ENCODE measurements around the gene YPEL2.

Gene YPEL2

DNA sequence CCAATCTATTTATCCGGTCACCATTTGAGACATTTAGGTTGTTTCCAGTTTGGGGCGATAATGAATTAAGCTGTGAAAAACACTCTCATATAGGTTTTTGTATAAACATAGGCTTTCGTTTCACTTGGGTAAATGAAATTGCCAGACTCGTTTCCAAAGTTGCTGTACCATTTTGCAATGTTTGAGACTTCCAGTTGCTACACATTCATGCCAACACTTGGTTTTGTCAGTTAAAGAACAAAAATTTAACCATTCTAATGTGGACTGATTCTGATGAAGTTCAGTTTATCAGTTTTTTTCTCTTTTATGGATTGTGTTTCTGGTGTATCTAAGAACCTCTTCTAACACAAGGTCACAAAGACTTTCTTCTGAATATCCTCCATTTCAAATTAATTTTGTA, 52.4 kb downstream of the YPEL2 start:
- H3K4me1 Mint-ChIP-seq = peaks cover 58% of the 10 kb centered on the region
- H3K9me3 Mint-ChIP-seq = no peaks in the 10 kb centered on the region
- H3K27ac Mint-ChIP-seq = no peak overlapping the region
- no peaks in the 10 kb centered on the region for H3K27me3 Mint-ChIP-seq (ENCODE audit: low read depth, poor library complexity)
- TF ChIP-seq, protein P1, sequence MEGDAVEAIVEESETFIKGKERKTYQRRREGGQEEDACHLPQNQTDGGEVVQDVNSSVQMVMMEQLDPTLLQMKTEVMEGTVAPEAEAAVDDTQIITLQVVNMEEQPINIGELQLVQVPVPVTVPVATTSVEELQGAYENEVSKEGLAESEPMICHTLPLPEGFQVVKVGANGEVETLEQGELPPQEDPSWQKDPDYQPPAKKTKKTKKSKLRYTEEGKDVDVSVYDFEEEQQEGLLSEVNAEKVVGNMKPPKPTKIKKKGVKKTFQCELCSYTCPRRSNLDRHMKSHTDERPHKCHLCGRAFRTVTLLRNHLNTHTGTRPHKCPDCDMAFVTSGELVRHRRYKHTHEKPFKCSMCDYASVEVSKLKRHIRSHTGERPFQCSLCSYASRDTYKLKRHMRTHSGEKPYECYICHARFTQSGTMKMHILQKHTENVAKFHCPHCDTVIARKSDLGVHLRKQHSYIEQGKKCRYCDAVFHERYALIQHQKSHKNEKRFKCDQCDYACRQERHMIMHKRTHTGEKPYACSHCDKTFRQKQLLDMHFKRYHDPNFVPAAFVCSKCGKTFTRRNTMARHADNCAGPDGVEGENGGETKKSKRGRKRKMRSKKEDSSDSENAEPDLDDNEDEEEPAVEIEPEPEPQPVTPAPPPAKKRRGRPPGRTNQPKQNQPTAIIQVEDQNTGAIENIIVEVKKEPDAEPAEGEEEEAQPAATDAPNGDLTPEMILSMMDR (IDR thresholded peaks at IDR 0.05) = no peak
- no peak for DNase-seq
- peaks cover 43% of the 10 kb centered on the region for H3K36me3 Mint-ChIP-seq (ENCODE audit: low read depth)
- no peak overlapping the region for H3K4me3 Mint-ChIP-seq

DNA sequence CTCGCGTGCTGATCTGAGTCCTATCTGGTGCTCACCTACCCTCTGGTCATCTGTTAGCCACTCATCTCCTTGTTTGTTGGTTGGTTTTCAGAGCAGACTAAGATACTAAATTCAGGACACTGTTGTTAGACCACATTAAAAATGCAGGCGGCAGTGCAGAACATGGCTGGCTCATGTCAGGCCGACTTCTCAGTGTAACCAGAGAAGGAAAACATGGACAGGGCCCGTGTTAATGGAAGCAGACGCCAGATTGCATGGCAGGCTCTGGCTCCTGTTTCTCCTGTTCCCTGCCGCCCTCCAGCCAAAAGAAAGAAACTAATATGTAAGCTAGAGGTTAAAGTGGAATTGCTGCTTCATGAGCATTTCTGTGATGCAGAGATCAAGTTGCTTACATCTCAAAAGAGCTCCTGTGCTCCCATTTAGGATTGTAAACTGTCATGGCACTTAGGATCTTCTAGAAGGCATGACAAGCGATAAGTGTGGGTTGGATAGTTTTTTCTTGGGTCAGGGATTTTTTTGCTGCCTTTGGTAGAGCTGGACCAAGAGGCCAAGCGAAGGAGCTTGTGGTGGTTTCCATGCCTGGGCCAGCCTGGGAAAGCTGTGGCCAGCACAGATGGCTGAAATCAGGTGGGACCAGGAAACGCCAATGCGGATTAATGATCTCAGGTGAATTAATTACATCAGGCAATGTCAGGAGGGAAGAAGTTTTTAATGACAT, 56.1 kb downstream of the YPEL2 start:
- DNase-seq = no peak

DNA sequence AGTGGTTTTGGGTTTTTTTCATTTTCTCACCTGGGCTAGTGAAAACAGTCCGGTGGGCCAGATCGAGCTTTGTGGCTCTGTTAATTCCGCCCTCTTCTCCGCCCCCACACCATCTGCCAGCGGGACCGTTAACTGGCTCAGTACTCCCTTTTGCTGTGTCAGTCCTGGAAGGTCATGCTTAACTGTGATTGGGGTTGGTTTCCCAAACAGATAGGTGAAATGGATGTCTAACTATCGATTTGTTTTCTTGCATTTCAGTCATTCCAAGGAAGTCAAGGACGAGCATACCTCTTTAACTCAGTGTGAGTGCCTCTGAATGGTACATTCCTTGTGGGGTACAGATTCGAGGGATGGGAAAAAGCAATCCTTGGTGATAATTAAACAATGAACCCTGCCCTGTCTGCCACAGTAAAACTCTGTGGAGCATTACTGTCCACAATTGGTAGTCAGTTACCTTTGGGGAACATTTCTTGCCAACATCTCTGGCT, 56.7 kb downstream of the YPEL2 start:
- peak overlapping the region; percentile 99 for H3K27ac Mint-ChIP-seq
- H3K36me3 Mint-ChIP-seq (ENCODE audit: low read depth) = peaks cover 63% of the 10 kb centered on the region
- peaks cover 3% of the 10 kb centered on the region for H3K9me3 Mint-ChIP-seq
- H3K4me3 Mint-ChIP-seq = peak overlapping the region; percentile 52
- no peaks in the 10 kb centered on the region for H3K27me3 Mint-ChIP-seq (ENCODE audit: low read depth, poor library complexity)
- no peak for DNase-seq
- TF ChIP-seq, protein P1 (IDR thresholded peaks at IDR 0.05) = no peak
- H3K4me1 Mint-ChIP-seq = peaks cover 51% of the 10 kb centered on the region

More for the DNA sequence above, 56.1 kb downstream of the YPEL2 start:
- H3K36me3 Mint-ChIP-seq (ENCODE audit: low read depth) = peaks cover 58% of the 10 kb centered on the region
- peaks cover 51% of the 10 kb centered on the region for H3K4me1 Mint-ChIP-seq
- TF ChIP-seq, protein P1 (IDR thresholded peaks at IDR 0.05) = no peak
- H3K4me3 Mint-ChIP-seq = peak overlapping the region; percentile 53
- H3K27me3 Mint-ChIP-seq (ENCODE audit: low read depth, poor library complexity) = no peaks in the 10 kb centered on the region
- H3K9me3 Mint-ChIP-seq = no peaks in the 10 kb centered on the region
- H3K27ac Mint-ChIP-seq = peak overlapping the region; percentile 99

DNA sequence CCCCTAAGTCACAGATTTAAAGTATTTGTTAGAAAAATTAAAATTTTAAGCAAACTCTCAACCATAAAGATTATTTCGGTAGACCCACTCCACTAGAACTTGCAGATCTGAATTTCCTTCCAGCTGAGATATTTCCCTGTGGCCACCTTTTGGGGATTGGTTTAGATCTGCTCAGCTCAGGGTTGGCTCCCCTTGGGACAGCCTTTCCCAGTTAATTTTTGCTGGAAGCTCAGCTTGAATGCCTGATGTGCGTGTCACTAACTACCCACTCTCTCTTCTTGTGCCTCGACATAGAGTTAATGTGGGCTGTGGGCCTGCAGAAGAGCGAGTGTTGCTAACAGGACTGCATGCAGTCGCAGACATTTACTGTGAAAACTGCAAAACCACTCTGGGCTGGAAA, 57.6 kb downstream of the YPEL2 start:
- Mint-ChIP-seq H3K27ac (no peak overlapping the region), H3K36me3 (ENCODE audit: low read depth) (peaks cover 60% of the 10 kb centered on the region), H3K9me3 (peaks cover 4% of the 10 kb centered on the region), H3K4me1 (peaks cover 51% of the 10 kb centered on the region), H3K27me3 (ENCODE audit: low read depth, poor library complexity) (no peaks in the 10 kb centered on the region), H3K4me3 (no peak overlapping the region)
- DNase-seq = no peak
- TF ChIP-seq, protein P1 (IDR thresholded peaks at IDR 0.05) = no peak

DNA sequence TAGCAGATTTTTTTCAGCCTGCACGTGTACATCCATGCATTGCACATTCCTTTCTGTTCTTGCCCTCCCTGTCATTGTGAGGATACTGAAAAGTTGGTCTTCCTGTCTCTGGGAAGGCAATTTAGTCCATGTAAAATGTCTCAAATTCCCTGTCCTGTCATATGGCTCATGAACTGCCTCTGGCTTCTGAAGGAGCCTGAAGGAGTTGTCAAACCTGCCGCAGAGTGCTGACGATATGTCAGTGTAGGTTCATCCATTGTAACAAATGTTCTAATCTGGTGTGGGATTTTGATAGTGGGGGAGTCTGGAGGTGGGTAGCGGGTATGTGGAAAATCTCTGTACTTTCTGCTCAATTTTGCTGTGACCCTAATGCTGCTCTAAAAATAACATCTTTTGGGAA, 59.6 kb downstream of the YPEL2 start:
- DNase-seq = no peak
- Mint-ChIP-seq H3K27ac (no peak overlapping the region), H3K4me1 (peaks cover 47% of the 10 kb centered on the region), H3K4me3 (peak overlapping the region; percentile 30), H3K9me3 (peaks cover 16% of the 10 kb centered on the region), H3K36me3 (ENCODE audit: low read depth) (peaks cover 70% of the 10 kb centered on the region), H3K27me3 (ENCODE audit: low read depth, poor library complexity) (no peaks in the 10 kb centered on the region)
- TF ChIP-seq, protein P1 (IDR thresholded peaks at IDR 0.05) = no peak

Data from nephron progenitor cell (in vitro differentiated cells).